K562 (cell line): Measurements from ENCODE around the gene PSRC1. TPM values are rescaled to one million over a fixed set of nuclear protein-coding genes. Genes with fewer than 3 reads are reported as not detected.

ENCODE experiments used
- ARNT ChIP-seq, 2 experiments: fragments of 450-650 bp; IDR thresholded peaks; 2 replicates each; pipeline ENCODE4 v1.6.1; 2016; ENCODE audit warnings: mild to moderate bottlenecking in 1 of 2
- CBX2 ChIP-seq: fragments of 200-600 bp; sonication (generic); IDR thresholded peaks from one replicate; pipeline ENCODE4 v1.6.1; 2012; ENCODE audit warnings: mild to moderate bottlenecking, low read length, inconsistent platforms; ENCODE audit not compliant: insufficient read depth, poor library complexity, severe bottlenecking
- CHCHD3 ChIP-seq: fragments of 250-450 bp; sonication (Bioruptor Pico); IDR thresholded peaks from 2 replicates; pipeline ENCODE4 v2.1.2; 2022; ENCODE audit warnings: mild to moderate bottlenecking
- CUX1 ChIP-seq: fragments of 200-800 bp; sonication (Bioruptor generic); IDR thresholded peaks from 2 replicates; pipeline ENCODE4 v1.6.1; 2016; ENCODE audit warnings: missing genetic modification characterization, missing compliant biosample characterization
- GMEB1 ChIP-seq: fragments of 250-450 bp; sonication (Bioruptor Pico); IDR thresholded peaks from 2 replicates; pipeline ENCODE4 v1.4.0; 2020; ENCODE audit warnings: mild to moderate bottlenecking
- HEY1 ChIP-seq: fragments of 250-450 bp; sonication (Bioruptor Pico); IDR thresholded peaks from 2 replicates; pipeline ENCODE4 v1.5.0; 2020; ENCODE audit warnings: mild to moderate bottlenecking, moderate library complexity, borderline replicate concordance
- TARDBP ChIP-seq: fragments of 450-650 bp; IDR thresholded peaks from 2 replicates; pipeline ENCODE4 v1.6.1; 2016
- USF1 ChIP-seq: sonication (generic); formaldehyde crosslinking; IDR thresholded peaks from 2 replicates; pipeline ENCODE4 v1.9.0; 2022; ENCODE audit warnings: mild to moderate bottlenecking, missing genetic modification reagents
- ZNF277 ChIP-seq: fragments of 250-450 bp; sonication (Bioruptor Pico); IDR thresholded peaks from 2 replicates; pipeline ENCODE4 v1.8.0; 2022; ENCODE audit warnings: inconsistent platforms, mild to moderate bottlenecking, moderate library complexity, borderline replicate concordance
- ZNF586 ChIP-seq: fragments of 450-650 bp; formaldehyde crosslinking; conservative IDR thresholded peaks from 2 replicates; pipeline ENCODE4 v1.4.0; 2020; ENCODE audit warnings: mild to moderate bottlenecking, moderate library complexity
- ZSCAN32 ChIP-seq: fragments of 450-650 bp; formaldehyde crosslinking; IDR thresholded peaks from 2 replicates; pipeline ENCODE4 v1.4.0; 2020; ENCODE audit warnings: mild to moderate bottlenecking, moderate library complexity
- polyA plus RNA-seq, 8 experiments: library from polyadenylated mRNA; depleted of rRNA in 4 of 8; stranded (reverse) in 5 of 8; unstranded in 3 of 8; fragments of >200 nt; fragmentation: Nextera tagmentation in 2 of 8; fragmentation: Illumina TruSeq in 1 of 8; extraction: Ambion mirVana in 2 of 8; extraction: Trizol in 1 of 8; gene quantifications; 2 replicates each; pipeline versions ENCODE4 v1.2.1 to v1.2.3, GENCODE V29; 2011 to 2014; ENCODE audit warnings: inconsistent platforms in 1 of 8, missing spikeins in 1 of 8
- total RNA-seq, 7 experiments: library from RNA; depleted of rRNA in 6 of 7; stranded (reverse); fragments of >200 nt in 6 of 7; fragmentation: Illumina TruSeq in 2 of 7; extraction: Trizol in 2 of 7; gene quantifications; 2 replicates each; pipeline versions ENCODE4 v1.2.1 to v1.2.3, GENCODE V29; 2011 to 2021; ENCODE audit warnings: low replicate concordance in 1 of 7
- TF ChIP-seq, protein P1 (sequence below): sonication (generic); formaldehyde crosslinking; IDR thresholded peaks from 2 replicates; pipeline ENCODE4 v1.8.0; 2022; ENCODE audit warnings: missing genetic modification reagents, mild to moderate bottlenecking, borderline replicate concordance
- TF ChIP-seq, protein P2 (sequence below), 2 experiments: IDR thresholded peaks; 2 replicates each; pipeline ENCODE4 v1.6.1; 2011; ENCODE audit warnings: borderline replicate concordance in 1 of 2, control low read depth in 1 of 2, low read depth in 1 of 2, low read length in 1 of 2, mild to moderate bottlenecking in 1 of 2, mixed read lengths in 1 of 2, moderate library complexity in 1 of 2; ENCODE audit not compliant: insufficient read depth in 1 of 2, insufficient read length in 1 of 2, poor library complexity in 1 of 2, severe bottlenecking in 1 of 2; ENCODE audit errors: extremely low read depth in 1 of 2

Gene PSRC1
- total and polyA plus RNA-seq, 9 of the 15 experiments (the other 6 are each of a cell fraction or from before 2014, with no cell fraction given) = 6.5 to 65.2 (median 39.3) TPM

DNA sequence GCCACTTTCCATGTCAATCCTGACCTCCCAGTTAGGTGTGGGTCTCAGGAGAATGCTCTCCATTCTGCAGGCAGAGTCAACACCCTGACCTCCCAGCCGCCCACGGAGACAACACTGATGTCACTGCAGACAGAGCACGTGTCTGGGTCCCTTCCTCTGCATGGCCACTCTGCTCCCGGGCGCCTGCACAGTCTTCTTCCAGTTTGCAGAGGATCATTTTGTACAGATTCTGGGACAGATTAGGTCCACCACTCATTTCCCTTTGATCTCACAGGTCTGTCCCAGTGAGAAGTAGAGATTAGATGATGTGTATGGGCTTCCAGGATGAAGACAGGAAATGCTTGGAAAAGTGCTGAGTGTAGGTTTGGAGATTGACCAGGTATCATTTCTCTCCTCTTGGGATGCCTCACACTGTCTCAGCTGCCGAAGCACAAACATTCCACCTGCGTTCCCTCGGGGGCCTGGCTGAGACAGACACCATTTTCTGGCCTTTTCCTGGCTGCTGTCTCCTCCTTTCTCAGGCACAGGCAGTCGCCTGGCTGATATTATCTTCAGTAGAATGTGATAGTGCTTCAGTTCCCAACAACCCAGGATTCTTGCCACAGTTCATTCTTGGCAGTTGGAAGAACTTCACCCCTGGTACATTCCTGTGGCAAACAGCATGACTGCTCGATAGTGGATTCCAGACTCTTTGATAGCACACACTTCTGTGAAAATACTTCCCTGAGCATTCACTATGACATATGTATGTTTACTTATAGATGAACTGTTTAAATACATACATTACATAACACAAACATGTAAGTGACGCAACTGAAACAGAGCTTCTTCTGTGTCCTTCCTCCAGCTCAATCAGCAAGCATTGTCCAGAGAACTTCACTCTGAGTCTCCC, 16.0 kb upstream of the PSRC1 start (continued):
- TF ChIP-seq, protein P1, sequence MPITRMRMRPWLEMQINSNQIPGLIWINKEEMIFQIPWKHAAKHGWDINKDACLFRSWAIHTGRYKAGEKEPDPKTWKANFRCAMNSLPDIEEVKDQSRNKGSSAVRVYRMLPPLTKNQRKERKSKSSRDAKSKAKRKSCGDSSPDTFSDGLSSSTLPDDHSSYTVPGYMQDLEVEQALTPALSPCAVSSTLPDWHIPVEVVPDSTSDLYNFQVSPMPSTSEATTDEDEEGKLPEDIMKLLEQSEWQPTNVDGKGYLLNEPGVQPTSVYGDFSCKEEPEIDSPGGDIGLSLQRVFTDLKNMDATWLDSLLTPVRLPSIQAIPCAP (CRISPR knock-in tag) = no peak
- TF ChIP-seq CBX2 = no peak
- TF ChIP-seq TARDBP = no peak
- no peak for TF ChIP-seq ZSCAN32 (CRISPR knock-in tag)
- peak in 1 of 2 experiments; percentile 28; a peak in 1 of 4 replicates for TF ChIP-seq ARNT (IDR thresholded peaks at IDR 0.05)
- peak; percentile 83 for TF ChIP-seq USF1
- TF ChIP-seq HEY1 (CRISPR knock-in tag) = no peak
- no peak for TF ChIP-seq CHCHD3 (CRISPR knock-in tag)
- no peak for TF ChIP-seq GMEB1 (CRISPR knock-in tag)
- TF ChIP-seq ZNF586 (CRISPR knock-in tag) = no peak
- TF ChIP-seq, protein P2, sequence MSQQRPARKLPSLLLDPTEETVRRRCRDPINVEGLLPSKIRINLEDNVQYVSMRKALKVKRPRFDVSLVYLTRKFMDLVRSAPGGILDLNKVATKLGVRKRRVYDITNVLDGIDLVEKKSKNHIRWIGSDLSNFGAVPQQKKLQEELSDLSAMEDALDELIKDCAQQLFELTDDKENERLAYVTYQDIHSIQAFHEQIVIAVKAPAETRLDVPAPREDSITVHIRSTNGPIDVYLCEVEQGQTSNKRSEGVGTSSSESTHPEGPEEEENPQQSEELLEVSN (IDR thresholded peaks at IDR 0.05; ENCODE audit: borderline replicate concordance in 1 of 2, extremely low read depth in 1 of 2, insufficient read depth in 1 of 2, insufficient read length in 1 of 2, low read depth in 1 of 2, low read length in 1 of 2, poor library complexity in 1 of 2, severe bottlenecking in 1 of 2) = peak; percentile 89 to 94
- TF ChIP-seq CUX1 (CRISPR knock-in tag) = no peak
- TF ChIP-seq ZNF277 (CRISPR knock-in tag) = no peak
